ENCODE results near the gene SLC18B1.
"Not testable (repeated sequence)": the region's sequence is repeated elsewhere in the genome, so short reads cannot be mapped to it uniquely, and the experiment has no call there.

The SLC18B1 gene

DNA sequence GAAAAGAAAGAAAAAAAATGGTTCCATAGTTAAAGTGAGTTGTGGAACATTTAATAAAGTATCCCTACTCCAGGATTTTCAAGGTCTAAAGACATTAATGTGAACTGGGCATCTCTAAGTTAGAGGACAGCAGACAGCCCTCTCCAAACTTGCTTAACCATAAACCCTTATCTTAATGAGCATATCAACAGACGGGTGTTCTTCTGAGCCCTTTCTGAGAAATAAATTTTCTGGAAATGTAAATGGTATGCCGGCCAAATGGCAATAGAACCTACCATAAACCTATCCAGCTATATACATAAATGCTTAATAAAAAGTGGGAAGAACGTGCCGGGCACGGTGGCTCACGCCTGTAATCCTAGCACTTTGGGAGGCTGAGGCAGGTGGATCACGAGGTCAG is 12.5 kb downstream of the SLC18B1 start:
- no peak overlapping the region for H2AFZ ChIP-seq (ENCODE audit: low read depth)
- H3K4me2 ChIP-seq = no peak overlapping the region
- H3K27ac ChIP-seq = no peak overlapping the region
- TF ChIP-seq, protein P1, sequence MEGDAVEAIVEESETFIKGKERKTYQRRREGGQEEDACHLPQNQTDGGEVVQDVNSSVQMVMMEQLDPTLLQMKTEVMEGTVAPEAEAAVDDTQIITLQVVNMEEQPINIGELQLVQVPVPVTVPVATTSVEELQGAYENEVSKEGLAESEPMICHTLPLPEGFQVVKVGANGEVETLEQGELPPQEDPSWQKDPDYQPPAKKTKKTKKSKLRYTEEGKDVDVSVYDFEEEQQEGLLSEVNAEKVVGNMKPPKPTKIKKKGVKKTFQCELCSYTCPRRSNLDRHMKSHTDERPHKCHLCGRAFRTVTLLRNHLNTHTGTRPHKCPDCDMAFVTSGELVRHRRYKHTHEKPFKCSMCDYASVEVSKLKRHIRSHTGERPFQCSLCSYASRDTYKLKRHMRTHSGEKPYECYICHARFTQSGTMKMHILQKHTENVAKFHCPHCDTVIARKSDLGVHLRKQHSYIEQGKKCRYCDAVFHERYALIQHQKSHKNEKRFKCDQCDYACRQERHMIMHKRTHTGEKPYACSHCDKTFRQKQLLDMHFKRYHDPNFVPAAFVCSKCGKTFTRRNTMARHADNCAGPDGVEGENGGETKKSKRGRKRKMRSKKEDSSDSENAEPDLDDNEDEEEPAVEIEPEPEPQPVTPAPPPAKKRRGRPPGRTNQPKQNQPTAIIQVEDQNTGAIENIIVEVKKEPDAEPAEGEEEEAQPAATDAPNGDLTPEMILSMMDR (conservative IDR thresholded peaks at IDR 0.05; ENCODE audit: low read depth, low read length) = no peak
- H3K4me3 ChIP-seq (IDR thresholded peaks at IDR 0.05; ENCODE audit: insufficient read depth, low read depth, low read length) = no peak overlapping the region
- no peaks in the 10 kb centered on the region for H3K27me3 ChIP-seq (ENCODE audit: insufficient read depth, low read depth)
- H3K36me3 ChIP-seq (ENCODE audit: insufficient read depth) = no peaks in the 10 kb centered on the region
- no peaks in the 10 kb centered on the region for H3K79me2 ChIP-seq (ENCODE audit: insufficient read depth, low read depth)
- no peaks in the 10 kb centered on the region for H3K4me1 ChIP-seq (ENCODE audit: low read depth, poor library complexity, severe bottlenecking)
- no peaks in the 10 kb centered on the region for H4K20me1 ChIP-seq (ENCODE audit: insufficient read depth)
- no peak overlapping the region for H3K9ac ChIP-seq

DNA sequence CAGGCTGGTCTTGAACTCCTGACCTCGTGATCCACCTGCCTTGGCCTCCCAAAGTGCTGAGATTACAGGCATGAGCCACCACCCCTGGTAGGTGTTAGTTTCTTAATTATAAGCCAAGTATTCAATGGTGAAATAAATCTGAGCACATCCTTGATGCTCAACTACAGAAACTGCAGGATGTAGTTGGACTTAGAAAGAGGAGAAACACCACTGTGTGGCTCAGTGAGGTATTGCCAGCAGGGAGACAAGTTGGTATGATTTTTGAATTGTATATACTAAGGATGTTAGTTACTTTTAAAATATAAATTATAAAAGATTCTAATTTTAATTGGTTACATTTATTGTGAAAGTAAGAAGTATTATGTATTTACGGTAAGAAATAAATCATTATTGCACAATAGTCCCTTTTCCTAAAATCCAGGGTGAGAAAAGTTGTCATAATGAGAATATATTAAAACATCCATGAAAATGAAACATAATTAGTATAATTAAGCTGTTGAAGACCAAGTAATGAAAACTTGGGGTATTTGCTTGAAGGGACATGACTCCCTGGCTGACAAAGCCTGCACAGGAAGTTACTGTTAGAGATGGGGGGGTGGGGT is 17.6 kb downstream of the SLC18B1 start:
- no peaks in the 10 kb centered on the region for H3K79me2 ChIP-seq (ENCODE audit: insufficient read depth, low read depth)
- no peaks in the 10 kb centered on the region for H3K36me3 ChIP-seq (ENCODE audit: insufficient read depth)
- no peaks in the 10 kb centered on the region for H3K27me3 ChIP-seq (ENCODE audit: insufficient read depth, low read depth)
- no peaks in the 10 kb centered on the region for H4K20me1 ChIP-seq (ENCODE audit: insufficient read depth)
- H3K9ac ChIP-seq = no peak overlapping the region
- TF ChIP-seq, protein P1 (conservative IDR thresholded peaks at IDR 0.05; ENCODE audit: low read depth, low read length) = no peak
- H3K4me1 ChIP-seq (ENCODE audit: low read depth, poor library complexity, severe bottlenecking) = no peaks in the 10 kb centered on the region
- H2AFZ ChIP-seq (ENCODE audit: low read depth) = no peak overlapping the region
- no peak overlapping the region for H3K27ac ChIP-seq
- H3K4me2 ChIP-seq = no peak overlapping the region
- H3K4me3 ChIP-seq (IDR thresholded peaks at IDR 0.05; ENCODE audit: insufficient read depth, low read depth, low read length) = no peak overlapping the region

DNA sequence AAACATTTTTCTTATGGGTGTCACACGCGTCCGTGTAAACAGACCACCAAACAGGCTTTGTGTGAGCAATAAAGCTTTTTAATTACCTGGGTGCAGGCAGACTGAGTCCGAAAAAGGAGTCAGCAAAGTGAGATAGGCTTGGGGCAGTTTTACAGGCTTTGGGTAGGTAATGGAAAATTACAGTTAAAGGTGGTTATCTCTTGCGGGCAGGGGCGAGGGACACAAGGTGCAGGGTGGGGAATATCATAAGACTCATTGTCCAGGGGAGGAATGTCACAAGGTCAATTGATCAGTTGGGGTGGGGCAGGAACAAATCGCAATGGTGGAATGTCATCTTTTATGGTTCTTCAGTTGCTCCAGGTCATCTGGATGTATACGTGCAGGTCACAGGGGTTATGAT is 20.6 kb downstream of the SLC18B1 start:
- not testable (repeated sequence) for H3K4me3 ChIP-seq (IDR thresholded peaks at IDR 0.05; ENCODE audit: insufficient read depth, low read depth, low read length); H3K36me3 ChIP-seq (ENCODE audit: insufficient read depth); H3K4me2 ChIP-seq; H3K27ac ChIP-seq; H3K4me1 ChIP-seq (ENCODE audit: low read depth, poor library complexity, severe bottlenecking); H3K79me2 ChIP-seq (ENCODE audit: insufficient read depth, low read depth); H4K20me1 ChIP-seq (ENCODE audit: insufficient read depth); H2AFZ ChIP-seq (ENCODE audit: low read depth); H3K9ac ChIP-seq; H3K27me3 ChIP-seq (ENCODE audit: insufficient read depth, low read depth)

DNA sequence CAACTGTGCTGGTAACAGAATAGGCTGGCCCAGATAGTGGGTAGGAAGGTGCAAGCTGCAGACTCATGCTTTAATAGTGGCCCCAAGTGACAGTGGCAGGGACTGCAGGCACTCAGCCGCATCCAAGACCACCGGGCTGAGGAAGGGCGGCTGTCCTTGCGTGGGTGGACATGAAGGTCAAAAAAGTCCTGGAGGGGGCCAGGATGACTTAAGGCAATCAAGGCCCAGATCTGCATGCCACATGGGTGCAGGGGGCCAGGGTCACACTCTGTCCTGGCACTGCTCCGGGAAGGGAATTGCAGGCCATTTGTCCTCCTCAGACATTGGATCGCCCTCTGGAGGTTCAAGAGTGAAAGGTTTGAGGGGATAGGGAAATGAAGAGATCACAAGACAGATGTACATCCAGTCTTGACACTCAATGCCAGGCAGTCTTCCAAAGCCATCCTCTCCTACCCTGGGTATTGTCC is 30.4 kb downstream of the SLC18B1 start:
- Histone ChIP-seq H3K4me3 (IDR thresholded peaks at IDR 0.05; ENCODE audit: insufficient read depth, low read depth, low read length) (no peak overlapping the region), H4K20me1 (ENCODE audit: insufficient read depth) (no peaks in the 10 kb centered on the region), H3K4me2 (no peak overlapping the region), H3K79me2 (ENCODE audit: insufficient read depth, low read depth) (no peaks in the 10 kb centered on the region), H3K27me3 (ENCODE audit: insufficient read depth, low read depth) (no peaks in the 10 kb centered on the region), H3K9ac (no peak overlapping the region), H3K4me1 (ENCODE audit: low read depth, poor library complexity, severe bottlenecking) (no peaks in the 10 kb centered on the region), H3K36me3 (ENCODE audit: insufficient read depth) (no peaks in the 10 kb centered on the region), H2AFZ (ENCODE audit: low read depth) (no peak overlapping the region), H3K27ac (no peak overlapping the region)
- TF ChIP-seq, protein P1 (conservative IDR thresholded peaks at IDR 0.05; ENCODE audit: low read depth, low read length) = peak; percentile 46; the same call in 1 of the 2 replicates

DNA sequence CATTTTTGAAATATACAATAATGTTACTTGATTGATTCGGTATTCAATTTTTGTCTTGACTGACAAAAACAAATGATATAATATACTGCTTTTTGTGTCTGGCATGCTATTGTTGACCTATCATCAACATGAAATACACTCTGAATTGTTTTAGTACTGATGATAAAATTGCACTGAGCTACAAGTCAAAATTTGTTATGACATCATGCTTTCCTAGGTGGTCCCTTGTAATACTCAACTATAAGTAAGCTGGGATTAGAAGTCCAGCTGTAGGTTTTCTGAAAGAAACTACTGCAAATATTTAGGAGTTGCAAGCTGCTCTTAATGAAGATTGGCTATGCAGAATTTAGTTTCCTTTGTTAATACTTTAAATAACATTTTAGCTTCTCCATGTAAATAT is 32.9 kb downstream of the SLC18B1 start:
- Histone ChIP-seq H4K20me1 (ENCODE audit: insufficient read depth) (no peaks in the 10 kb centered on the region), H3K36me3 (ENCODE audit: insufficient read depth) (no peaks in the 10 kb centered on the region), H3K27ac (no peak overlapping the region), H3K4me3 (IDR thresholded peaks at IDR 0.05; ENCODE audit: insufficient read depth, low read depth, low read length) (no peak overlapping the region), H3K79me2 (ENCODE audit: insufficient read depth, low read depth) (no peaks in the 10 kb centered on the region; the same call in 1 of the 2 replicates), H3K9ac (no peak overlapping the region), H3K4me2 (no peak overlapping the region), H3K27me3 (ENCODE audit: insufficient read depth, low read depth) (no peaks in the 10 kb centered on the region), H2AFZ (ENCODE audit: low read depth) (no peak overlapping the region), H3K4me1 (ENCODE audit: low read depth, poor library complexity, severe bottlenecking) (no peaks in the 10 kb centered on the region)
- TF ChIP-seq, protein P1 (conservative IDR thresholded peaks at IDR 0.05; ENCODE audit: low read depth, low read length) = no peak
